OCI-LY7 (cell line): ENCODE measurements around the gene AHCYL1.

Source experiments
- EZH2phosphoT487 ChIP-seq: fragments of 200-600 bp; sonication (generic); IDR thresholded peaks from 2 replicates; pipeline ENCODE4 v1.6.1; 2018; ENCODE audit warnings: low read depth, borderline replicate concordance, mild to moderate bottlenecking, mixed run types, antibody characterized with exemption, low read length, moderate library complexity, mixed read lengths
- TF ChIP-seq, protein P1 (sequence below): fragments of 200-600 bp; sonication (generic); conservative IDR thresholded peaks from 2 replicates; pipeline ENCODE4 v1.5.1; 2014; ENCODE audit warnings: mild to moderate bottlenecking, antibody characterized with exemption, low read length, moderate library complexity, mixed read lengths

DNA sequence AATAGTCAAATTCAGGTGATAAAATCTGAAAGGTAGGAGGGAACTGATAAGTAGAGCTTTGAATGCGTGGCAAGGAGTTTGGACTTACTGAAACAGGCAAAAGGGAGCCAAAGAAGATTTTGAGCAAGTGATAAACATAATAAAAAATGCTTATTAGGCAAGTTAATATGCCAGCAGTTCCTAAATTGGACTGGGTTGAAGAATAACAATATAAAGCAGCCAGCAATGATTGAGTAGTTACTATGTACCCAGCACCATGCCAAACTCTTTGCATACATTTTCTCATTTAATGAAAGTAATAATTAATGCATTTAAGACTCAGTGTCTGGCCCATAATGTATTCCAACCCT, 23.8 kb upstream of the AHCYL1 start:
- TF ChIP-seq, protein P1, sequence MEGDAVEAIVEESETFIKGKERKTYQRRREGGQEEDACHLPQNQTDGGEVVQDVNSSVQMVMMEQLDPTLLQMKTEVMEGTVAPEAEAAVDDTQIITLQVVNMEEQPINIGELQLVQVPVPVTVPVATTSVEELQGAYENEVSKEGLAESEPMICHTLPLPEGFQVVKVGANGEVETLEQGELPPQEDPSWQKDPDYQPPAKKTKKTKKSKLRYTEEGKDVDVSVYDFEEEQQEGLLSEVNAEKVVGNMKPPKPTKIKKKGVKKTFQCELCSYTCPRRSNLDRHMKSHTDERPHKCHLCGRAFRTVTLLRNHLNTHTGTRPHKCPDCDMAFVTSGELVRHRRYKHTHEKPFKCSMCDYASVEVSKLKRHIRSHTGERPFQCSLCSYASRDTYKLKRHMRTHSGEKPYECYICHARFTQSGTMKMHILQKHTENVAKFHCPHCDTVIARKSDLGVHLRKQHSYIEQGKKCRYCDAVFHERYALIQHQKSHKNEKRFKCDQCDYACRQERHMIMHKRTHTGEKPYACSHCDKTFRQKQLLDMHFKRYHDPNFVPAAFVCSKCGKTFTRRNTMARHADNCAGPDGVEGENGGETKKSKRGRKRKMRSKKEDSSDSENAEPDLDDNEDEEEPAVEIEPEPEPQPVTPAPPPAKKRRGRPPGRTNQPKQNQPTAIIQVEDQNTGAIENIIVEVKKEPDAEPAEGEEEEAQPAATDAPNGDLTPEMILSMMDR: no peak
- TF ChIP-seq EZH2phosphoT487: no peak
